GM23338 (cell line): ENCODE measurements around the gene KIF15. TPM values are rescaled to one million over a fixed set of nuclear protein-coding genes. Genes with fewer than 3 reads are reported as not detected.

Experiments
- ATAC-seq: fragments of 200-7000 bp; cut with Tn5 transposase; 3 replicates; pipeline ENCODE4 v1.9.1; 2020
- DNase-seq: peaks from one replicate; pipeline ENCODE4 v3.0.0-alpha.2; 2015; ENCODE audit warnings: low spot score
- H2AFZ ChIP-seq: fragments of 200-600 bp; sonication (generic); 2 replicates; pipeline ENCODE4 v1.8.0; 2016; ENCODE audit warnings: antibody characterized with exemption, mild to moderate bottlenecking, moderate library complexity
- H3F3A ChIP-seq: fragments of 200-600 bp; sonication (generic); replicated peaks from 2 replicates; pipeline ENCODE4 v1.8.0; 2017; ENCODE audit warnings: antibody characterized with exemption, mixed run types, low read depth
- H3K27ac ChIP-seq: fragments of 200-600 bp; sonication (generic); 2 replicates; pipeline ENCODE4 v1.6.1; 2016; ENCODE audit warnings: low read depth
- H3K27me3 ChIP-seq: fragments of 200-600 bp; sonication (generic); 2 replicates; pipeline ENCODE4 v1.8.0; 2016; ENCODE audit warnings: mild to moderate bottlenecking, mixed run types, moderate library complexity; ENCODE audit not compliant: insufficient read depth
- H3K36me3 ChIP-seq: fragments of 200-600 bp; sonication (generic); 2 replicates; pipeline ENCODE4 v1.8.0; 2016; ENCODE audit warnings: mild to moderate bottlenecking; ENCODE audit not compliant: insufficient read depth
- H3K4me1 ChIP-seq: fragments of 200-600 bp; sonication (generic); 2 replicates; pipeline ENCODE4 v1.8.0; 2016; ENCODE audit warnings: mild to moderate bottlenecking, moderate library complexity; ENCODE audit not compliant: insufficient read depth
- H3K4me2 ChIP-seq: fragments of 200-600 bp; sonication (generic); 2 replicates; pipeline ENCODE4 v1.7.1; 2017; ENCODE audit warnings: mixed run types
- H3K4me3 ChIP-seq: fragments of 200-600 bp; sonication (generic); 2 replicates; pipeline ENCODE4 v1.6.1; 2016; ENCODE audit warnings: mixed run types
- H3K79me2 ChIP-seq: fragments of 200-600 bp; sonication (generic); replicated peaks from 2 replicates; pipeline ENCODE4 v1.8.0; 2017; ENCODE audit warnings: mild to moderate bottlenecking; ENCODE audit not compliant: insufficient read depth
- H3K9me2 ChIP-seq: fragments of 200-600 bp; sonication (generic); 2 replicates; pipeline ENCODE4 v1.8.0; 2017; ENCODE audit not compliant: insufficient read depth
- H4K20me1 ChIP-seq: fragments of 200-600 bp; sonication (generic); replicated peaks from 2 replicates; pipeline ENCODE4 v1.8.0; 2017; ENCODE audit warnings: mild to moderate bottlenecking; ENCODE audit not compliant: insufficient read depth
- H3K27ac Mint-ChIP-seq: 2 replicates; pipeline ENCODE4 v1.8.0; 2020; ENCODE audit warnings: inconsistent platforms, mild to moderate bottlenecking, moderate library complexity, mixed read lengths
- H3K27me3 Mint-ChIP-seq: 3 replicates; pipeline ENCODE4 v1.8.0; 2022; ENCODE audit warnings: low read depth, mild to moderate bottlenecking, moderate library complexity, mixed read lengths, inconsistent platforms; ENCODE audit not compliant: insufficient read depth, poor library complexity
- H3K36me3 Mint-ChIP-seq: 3 replicates; pipeline ENCODE4 v1.8.0; 2021; ENCODE audit warnings: low read depth, mild to moderate bottlenecking, inconsistent platforms, moderate library complexity, mixed read lengths
- H3K4me1 Mint-ChIP-seq: 3 replicates; pipeline ENCODE4 v1.8.0; 2020; ENCODE audit warnings: mild to moderate bottlenecking, inconsistent platforms, mixed read lengths
- H3K4me3 Mint-ChIP-seq: 3 replicates; pipeline ENCODE4 v1.8.0; 2021; ENCODE audit warnings: moderate library complexity, mild to moderate bottlenecking, inconsistent platforms, mixed read lengths
- H3K9me3 Mint-ChIP-seq: 3 replicates; pipeline ENCODE4 v1.8.0; 2020; ENCODE audit warnings: moderate library complexity, mild to moderate bottlenecking, inconsistent platforms, mixed read lengths
- CREB1 ChIP-seq: fragments of 250-450 bp; sonication (Bioruptor Pico); IDR thresholded peaks from 2 replicates; pipeline ENCODE4 v1.5.0; 2020; ENCODE audit warnings: low read depth, mild to moderate bottlenecking, moderate library complexity
- CTCF ChIP-seq, 2 experiments: fragments of 200-600 bp in 1 of 2; sonication (generic) in 1 of 2; conservative IDR thresholded peaks; 2 replicates each; pipeline versions ENCODE4 v1.5.1 to v1.6.1; 2016 to 2017; ENCODE audit warnings: antibody characterized with exemption in 2 of 2, low read depth in 2 of 2, mild to moderate bottlenecking in 2 of 2, moderate library complexity in 1 of 2
- EZH2 ChIP-seq: fragments of 200-600 bp; sonication (generic); IDR thresholded peaks from one replicate; pipeline ENCODE4 v1.8.0; 2017; ENCODE audit warnings: antibody characterized with exemption, mild to moderate bottlenecking, low read depth; ENCODE audit not compliant: unreplicated experiment
- REST ChIP-seq: IDR thresholded peaks from one replicate; pipeline ENCODE4 v1.6.1; 2018; ENCODE audit warnings: antibody characterized with exemption; ENCODE audit not compliant: unreplicated experiment
- ZNF462 ChIP-seq: fragments of 250-450 bp; sonication (Bioruptor Pico); IDR thresholded peaks from 2 replicates; pipeline ENCODE4 v1.5.0; 2020; ENCODE audit warnings: mild to moderate bottlenecking, moderate library complexity
- polyA plus RNA-seq: library from polyadenylated mRNA; unstranded; fragments of >200 nt; fragmentation: Nextera tagmentation; extraction: Ambion mirVana; gene quantifications from 2 replicates; pipeline ENCODE4 v1.2.1, GENCODE V29; 2016
- total RNA-seq: library from RNA; depleted of rRNA; stranded (reverse); fragments of >200 nt; shearing (Covaris generic); gene quantifications from 2 replicates; pipeline ENCODE4 v1.2.3, GENCODE V29; 2014

The KIF15 gene
- total and polyA plus RNA-seq, 2 experiments from 2014 or later, result 21.2 to 25.8 TPM

GRCh38 chr3:44887101-44887500, 125.5 kb downstream of the KIF15 start:
- H3K4me1 Mint-ChIP-seq, result peaks cover 24% of the 10 kb centered on the region
- Histone ChIP-seq H3F3A (no peaks in the 10 kb centered on the region), H4K20me1 (no peaks in the 10 kb centered on the region), H3K4me2 (no peak overlapping the region), H3K4me1 (peaks cover 9% of the 10 kb centered on the region), H2AFZ (no peak overlapping the region), H3K27ac (no peak overlapping the region), H3K79me2 (no peaks in the 10 kb centered on the region), H3K27me3 (no peaks in the 10 kb centered on the region), H3K4me3 (no peak overlapping the region), H3K9me2 (peaks cover 10% of the 10 kb centered on the region), H3K36me3 (no peaks in the 10 kb centered on the region)
- H3K36me3 Mint-ChIP-seq, result no peaks in the 10 kb centered on the region
- DNase-seq, result no peak
- H3K27me3 Mint-ChIP-seq, result peaks cover 5% of the 10 kb centered on the region
- no peak for TF ChIP-seq REST
- peaks cover 9% of the 10 kb centered on the region for H3K9me3 Mint-ChIP-seq
- no peak overlapping the region for H3K27ac Mint-ChIP-seq
- ATAC-seq, result no peak
- H3K4me3 Mint-ChIP-seq, result no peak overlapping the region

GRCh38 chr3:44890258-44890657, 128.7 kb downstream of the KIF15 start:
- TF ChIP-seq EZH2 (no peak), REST (peak; percentile 74), CTCF (conservative IDR thresholded peaks at IDR 0.05; ENCODE audit: low read depth in 2 of 2) (no peak), ZNF462 (CRISPR knock-in tag) (no peak), CREB1 (no peak)
- Mint-ChIP-seq H3K9me3 (no peaks in the 10 kb centered on the region; the same call in 2 of the 3 replicates), H3K4me3 (no peak overlapping the region), H3K4me1 (peaks cover 20% of the 10 kb centered on the region), H3K27ac (no peak overlapping the region), H3K36me3 (no peaks in the 10 kb centered on the region), H3K27me3 (peaks cover 5% of the 10 kb centered on the region)
- H3K4me2 ChIP-seq, result no peak overlapping the region
- H3K27ac ChIP-seq, result no peak overlapping the region
- H3K79me2 ChIP-seq, result no peaks in the 10 kb centered on the region
- no peak overlapping the region for H3K4me3 ChIP-seq
- DNase-seq (peak; percentile 42), ATAC-seq (peak; percentile 71)
- H3K9me2 ChIP-seq, result peaks cover 10% of the 10 kb centered on the region
- no peaks in the 10 kb centered on the region for H3K36me3 ChIP-seq
- no peaks in the 10 kb centered on the region for H4K20me1 ChIP-seq
- H3K27me3 ChIP-seq, result no peaks in the 10 kb centered on the region
- H3F3A ChIP-seq, result no peaks in the 10 kb centered on the region
- peaks cover 9% of the 10 kb centered on the region for H3K4me1 ChIP-seq
- no peak overlapping the region for H2AFZ ChIP-seq
